ENCODE measurements around the gene DHRSX. TPM values are rescaled to one million over a fixed set of nuclear protein-coding genes. Genes with fewer than 3 reads are reported as not detected.
A peak's percentile ranks its signal among the peaks of the same experiment; 100 is the strongest.
"Not testable (repeated sequence)": the region's sequence is repeated elsewhere in the genome, so short reads cannot be mapped to it uniquely, and the experiment has no call there.

Gene DHRSX
- total RNA-seq, 1 donor from 2014 or later: 34.2 TPM

DNA sequence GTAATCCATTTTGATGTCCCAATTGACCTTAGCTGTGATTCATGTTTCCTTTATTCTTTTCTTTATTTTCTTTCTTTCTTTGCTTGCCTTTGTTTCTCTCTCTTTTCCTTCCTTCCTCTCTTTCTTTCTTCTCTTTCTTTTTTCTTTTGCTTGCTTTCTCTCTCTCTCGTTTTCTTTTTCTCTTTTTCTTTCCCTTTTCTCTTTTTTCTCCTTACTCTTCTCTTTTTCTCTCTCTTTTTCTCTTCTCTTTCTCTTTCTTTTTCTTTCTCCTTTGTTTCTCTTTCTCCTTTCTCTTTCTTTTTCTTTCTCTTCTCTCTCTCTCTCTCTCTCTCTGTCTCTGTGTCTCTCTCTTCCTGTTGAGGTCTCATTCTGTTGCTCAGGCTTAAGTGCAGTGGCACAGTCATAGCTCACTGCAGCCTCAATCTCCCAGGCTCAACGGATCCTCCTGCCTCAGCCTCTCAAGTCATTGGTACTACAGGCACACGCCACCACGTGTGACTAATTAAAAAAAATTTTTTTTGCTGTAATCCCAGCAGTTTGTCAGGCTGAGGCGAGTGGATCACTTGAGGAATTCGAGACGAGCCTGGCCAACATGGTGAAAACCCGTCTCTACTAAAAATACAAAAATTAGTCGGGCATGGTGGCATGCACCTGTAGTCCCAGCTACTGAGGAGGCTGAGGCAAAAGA lies 8.0 kb upstream of the DHRSX start:
- DNase-seq (ENCODE audit: extremely low spot score, unreplicated experiment): no peak
- Mint-ChIP-seq H3K4me1 (ENCODE audit: unreplicated experiment) (no peaks in the 10 kb centered on the region), H3K4me3 (no peak overlapping the region), H3K27ac (no peak overlapping the region), H3K9me3 (no peaks in the 10 kb centered on the region), H3K27me3 (no peaks in the 10 kb centered on the region), H3K36me3 (no peaks in the 10 kb centered on the region)
- TF ChIP-seq, protein P1, sequence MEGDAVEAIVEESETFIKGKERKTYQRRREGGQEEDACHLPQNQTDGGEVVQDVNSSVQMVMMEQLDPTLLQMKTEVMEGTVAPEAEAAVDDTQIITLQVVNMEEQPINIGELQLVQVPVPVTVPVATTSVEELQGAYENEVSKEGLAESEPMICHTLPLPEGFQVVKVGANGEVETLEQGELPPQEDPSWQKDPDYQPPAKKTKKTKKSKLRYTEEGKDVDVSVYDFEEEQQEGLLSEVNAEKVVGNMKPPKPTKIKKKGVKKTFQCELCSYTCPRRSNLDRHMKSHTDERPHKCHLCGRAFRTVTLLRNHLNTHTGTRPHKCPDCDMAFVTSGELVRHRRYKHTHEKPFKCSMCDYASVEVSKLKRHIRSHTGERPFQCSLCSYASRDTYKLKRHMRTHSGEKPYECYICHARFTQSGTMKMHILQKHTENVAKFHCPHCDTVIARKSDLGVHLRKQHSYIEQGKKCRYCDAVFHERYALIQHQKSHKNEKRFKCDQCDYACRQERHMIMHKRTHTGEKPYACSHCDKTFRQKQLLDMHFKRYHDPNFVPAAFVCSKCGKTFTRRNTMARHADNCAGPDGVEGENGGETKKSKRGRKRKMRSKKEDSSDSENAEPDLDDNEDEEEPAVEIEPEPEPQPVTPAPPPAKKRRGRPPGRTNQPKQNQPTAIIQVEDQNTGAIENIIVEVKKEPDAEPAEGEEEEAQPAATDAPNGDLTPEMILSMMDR (conservative IDR thresholded peaks at IDR 0.05): no peak

GRCh38 chrX:2507904-2508627 lies 7.3 kb upstream of the DHRSX start:
- Mint-ChIP-seq H3K27ac (no peak overlapping the region), H3K4me3 (no peak overlapping the region), H3K4me1 (ENCODE audit: unreplicated experiment) (no peaks in the 10 kb centered on the region), H3K36me3 (no peaks in the 10 kb centered on the region), H3K9me3 (no peaks in the 10 kb centered on the region), H3K27me3 (no peaks in the 10 kb centered on the region)
- TF ChIP-seq, protein P1 (conservative IDR thresholded peaks at IDR 0.05): no peak
- DNase-seq (ENCODE audit: extremely low spot score, unreplicated experiment): no peak

DNA sequence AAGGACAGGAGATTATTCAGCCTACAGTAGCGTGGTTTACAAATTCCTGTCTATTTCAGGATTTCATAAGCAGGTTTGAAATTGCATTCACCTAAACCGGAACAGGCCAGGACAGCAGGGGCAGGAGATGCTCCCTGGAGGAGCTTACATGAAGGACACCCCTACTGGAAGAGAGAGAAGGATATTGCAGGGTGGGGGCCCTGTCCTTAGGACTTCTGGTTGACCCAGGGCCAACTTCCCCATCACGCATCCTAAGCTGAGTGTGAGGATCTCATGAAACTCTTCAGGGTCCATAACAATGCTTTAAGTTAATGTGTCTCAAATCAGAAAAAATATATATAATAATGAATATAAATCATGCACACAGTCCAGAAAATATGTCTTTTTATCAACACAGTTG lies 6.4 kb upstream of the DHRSX start:
- Mint-ChIP-seq H3K4me3 (no peak overlapping the region), H3K27me3 (no peaks in the 10 kb centered on the region), H3K9me3 (no peaks in the 10 kb centered on the region), H3K4me1 (ENCODE audit: unreplicated experiment) (no peaks in the 10 kb centered on the region), H3K27ac (no peak overlapping the region), H3K36me3 (no peaks in the 10 kb centered on the region)
- TF ChIP-seq, protein P1 (conservative IDR thresholded peaks at IDR 0.05): no peak
- DNase-seq (ENCODE audit: extremely low spot score, unreplicated experiment): no peak

- not testable (repeated sequence) for H3K27me3 Mint-ChIP-seq; H3K36me3 Mint-ChIP-seq; H3K27ac Mint-ChIP-seq; H3K4me1 Mint-ChIP-seq (ENCODE audit: unreplicated experiment); DNase-seq (ENCODE audit: extremely low spot score, unreplicated experiment); H3K9me3 Mint-ChIP-seq
- H3K4me3 Mint-ChIP-seq: peak overlapping the region; percentile 1
Measured at GRCh38 chrX:2505341-2505740, 4.6 kb upstream of the DHRSX start.

- no peaks in the 10 kb centered on the region for H3K27me3 Mint-ChIP-seq
- TF ChIP-seq, protein P1 (conservative IDR thresholded peaks at IDR 0.05): no peak
- H3K4me3 Mint-ChIP-seq: peak overlapping the region; percentile 1
- no peaks in the 10 kb centered on the region for H3K36me3 Mint-ChIP-seq
- no peaks in the 10 kb centered on the region for H3K9me3 Mint-ChIP-seq
- no peak overlapping the region for H3K27ac Mint-ChIP-seq
- DNase-seq (ENCODE audit: extremely low spot score, unreplicated experiment): no peak
- no peaks in the 10 kb centered on the region for H3K4me1 Mint-ChIP-seq (ENCODE audit: unreplicated experiment)
Measured at GRCh38 chrX:2504706-2505332, 4.0 kb upstream of the DHRSX start.
